Activated T-helper 17 cell treated with anti-CD3 and anti-CD28 coated beads, Interleukin-2, amount 50 U/mL, for 72 hours (primary cell): ENCODE data around the gene UBE3B. TPM values are rescaled to one million over a fixed set of nuclear protein-coding genes. Genes with fewer than 3 reads are reported as not detected.

Experiments
- ATAC-seq: fragments of 150-1000 bp; cut with Tn5 transposase; replicated peaks from 2 replicates; pipeline ENCODE4 v1.10.0; 2021; ENCODE audit warnings: mild to moderate bottlenecking, moderate library complexity
- H3K27ac Mint-ChIP-seq: one replicate; pipeline ENCODE4 v1.8.0; 2022; ENCODE audit warnings: mixed read lengths
- H3K27me3 Mint-ChIP-seq: one replicate; pipeline ENCODE4 v1.8.0; 2022; ENCODE audit warnings: mixed read lengths
- H3K36me3 Mint-ChIP-seq: one replicate; pipeline ENCODE4 v1.8.0; 2022; ENCODE audit warnings: low read depth, mild to moderate bottlenecking, mixed read lengths
- H3K4me1 Mint-ChIP-seq: one replicate; pipeline ENCODE4 v1.8.0; 2022; ENCODE audit warnings: mixed read lengths
- H3K4me3 Mint-ChIP-seq: one replicate; pipeline ENCODE4 v1.8.0; 2022; ENCODE audit warnings: mild to moderate bottlenecking, mixed read lengths
- H3K9me3 Mint-ChIP-seq: one replicate; pipeline ENCODE4 v1.8.0; 2022; ENCODE audit warnings: mixed read lengths
- total RNA-seq, 2 donors: library from RNA; stranded (reverse); gene quantifications; one replicate each; pipeline ENCODE4 v1.2.3, GENCODE V29; 2022

UBE3B gene
- total RNA-seq, 2 donors from 2014 or later = 36.4 to 42.3 TPM

DNA sequence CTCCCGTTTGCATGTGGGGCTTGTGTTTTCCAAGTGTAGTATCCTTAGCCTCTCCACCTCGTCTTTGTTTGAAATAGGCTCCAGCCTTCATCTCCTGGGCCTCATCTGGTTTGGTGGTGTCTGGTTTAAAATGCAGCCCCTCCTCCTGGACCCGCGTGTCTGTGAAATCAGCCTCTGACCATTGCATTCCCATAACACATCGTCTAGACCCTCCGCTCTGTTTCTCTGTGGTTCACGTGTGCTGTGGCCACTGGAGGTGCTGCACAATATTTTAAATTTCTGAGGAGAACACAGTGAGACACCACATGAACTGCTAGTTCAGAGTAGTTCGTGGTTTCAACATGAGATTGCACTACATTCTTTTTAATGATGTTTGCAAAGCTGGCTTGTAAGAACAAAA lies 35.6 kb downstream of the UBE3B start:
- H3K27ac Mint-ChIP-seq = no peak overlapping the region
- ATAC-seq = no peak
- H3K27me3 Mint-ChIP-seq = no peaks in the 10 kb centered on the region
- no peak overlapping the region for H3K4me3 Mint-ChIP-seq
- no peaks in the 10 kb centered on the region for H3K9me3 Mint-ChIP-seq
- peaks cover 91% of the 10 kb centered on the region for H3K36me3 Mint-ChIP-seq
- no peaks in the 10 kb centered on the region for H3K4me1 Mint-ChIP-seq

DNA sequence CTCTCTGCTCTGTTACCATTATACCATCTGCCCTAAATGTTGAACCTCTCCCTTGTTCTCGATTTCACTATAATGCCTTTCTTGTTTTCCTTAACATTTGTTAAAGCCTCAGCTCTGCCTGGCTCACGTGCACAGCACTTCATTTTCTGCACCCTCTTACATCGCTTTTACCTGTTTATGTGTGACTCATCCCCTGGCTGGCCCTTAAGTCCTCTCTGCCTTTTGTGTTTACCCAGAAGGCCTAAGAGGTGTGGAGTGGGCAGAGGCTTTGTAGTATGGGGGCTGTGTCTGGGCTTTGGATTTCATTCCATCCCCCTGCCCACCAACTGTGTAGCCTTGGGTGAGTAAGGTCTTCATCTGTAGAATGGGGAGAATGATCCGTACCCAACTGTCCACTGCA lies 36.5 kb downstream of the UBE3B start:
- no peaks in the 10 kb centered on the region for H3K4me1 Mint-ChIP-seq
- no peak overlapping the region for H3K27ac Mint-ChIP-seq
- H3K4me3 Mint-ChIP-seq = no peak overlapping the region
- no peaks in the 10 kb centered on the region for H3K27me3 Mint-ChIP-seq
- no peak for ATAC-seq
- peaks cover 92% of the 10 kb centered on the region for H3K36me3 Mint-ChIP-seq
- H3K9me3 Mint-ChIP-seq = no peaks in the 10 kb centered on the region

DNA sequence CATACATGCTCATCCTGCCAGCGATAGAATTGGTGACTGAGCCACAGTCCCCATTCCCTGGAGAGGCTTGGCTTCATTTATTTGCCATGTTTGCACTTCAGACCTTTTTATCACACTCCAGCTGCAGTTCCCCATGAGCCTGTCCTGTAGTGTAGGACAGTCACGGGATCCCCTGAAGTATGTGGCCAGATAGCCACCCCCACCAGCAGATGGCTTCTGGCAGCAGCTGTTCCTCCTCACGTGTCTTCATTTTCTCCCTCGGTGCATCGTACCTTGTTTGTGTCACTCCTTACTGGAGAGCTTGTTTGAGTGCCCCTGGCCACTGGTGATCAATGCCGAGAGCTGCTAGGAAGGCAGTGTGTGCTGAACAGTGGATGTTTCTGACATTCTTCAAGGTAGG lies 40.2 kb downstream of the UBE3B start:
- no peaks in the 10 kb centered on the region for H3K27me3 Mint-ChIP-seq
- H3K4me3 Mint-ChIP-seq = no peak overlapping the region
- ATAC-seq = no peak
- no peaks in the 10 kb centered on the region for H3K4me1 Mint-ChIP-seq
- H3K36me3 Mint-ChIP-seq = peaks cover 89% of the 10 kb centered on the region
- H3K27ac Mint-ChIP-seq = no peak overlapping the region
- no peaks in the 10 kb centered on the region for H3K9me3 Mint-ChIP-seq

DNA sequence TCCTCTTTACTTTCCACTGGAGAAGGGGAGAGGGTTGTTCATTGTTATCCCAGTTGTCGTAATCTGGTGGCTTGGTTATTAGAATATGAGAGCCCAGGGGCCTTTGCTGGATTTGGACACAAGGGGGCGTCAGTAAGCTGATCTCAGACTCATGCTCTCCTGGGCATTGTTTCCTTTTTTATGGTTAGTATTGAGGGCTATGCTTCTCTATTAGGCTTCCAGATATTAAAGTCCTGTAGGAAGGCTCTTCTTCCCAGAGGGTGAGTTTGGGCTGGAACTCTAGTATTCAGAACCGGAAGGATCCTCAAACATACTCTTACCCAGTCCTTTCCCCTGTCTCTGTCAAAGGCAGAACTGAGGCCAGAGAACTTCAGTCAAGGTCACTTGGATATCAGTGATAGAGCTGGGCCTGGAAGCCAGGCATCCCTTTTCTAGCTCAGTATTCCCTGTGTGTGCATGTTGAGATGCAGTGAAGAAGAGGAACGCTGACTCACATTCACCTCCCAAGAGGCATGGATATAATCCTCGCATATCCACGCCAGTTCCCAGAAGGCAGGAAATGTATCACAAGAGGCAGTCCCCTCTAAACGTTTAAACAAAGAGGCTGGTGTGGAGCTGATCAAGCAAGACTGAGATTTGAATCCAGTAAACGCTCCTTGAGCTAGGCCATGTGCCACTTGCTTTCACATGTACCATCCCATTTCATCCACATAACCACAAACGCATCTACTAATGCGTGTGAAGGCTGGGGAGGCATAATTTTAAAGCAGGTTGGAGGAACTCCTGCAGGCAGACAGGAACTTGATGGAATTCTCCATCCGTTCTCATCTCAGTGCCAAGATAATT lies 41.6 kb downstream of the UBE3B start:
- peaks cover 86% of the 10 kb centered on the region for H3K36me3 Mint-ChIP-seq
- no peaks in the 10 kb centered on the region for H3K27me3 Mint-ChIP-seq
- peak; percentile 40 for ATAC-seq
- no peak overlapping the region for H3K4me3 Mint-ChIP-seq
- H3K4me1 Mint-ChIP-seq = no peaks in the 10 kb centered on the region
- no peaks in the 10 kb centered on the region for H3K9me3 Mint-ChIP-seq
- no peak overlapping the region for H3K27ac Mint-ChIP-seq

DNA sequence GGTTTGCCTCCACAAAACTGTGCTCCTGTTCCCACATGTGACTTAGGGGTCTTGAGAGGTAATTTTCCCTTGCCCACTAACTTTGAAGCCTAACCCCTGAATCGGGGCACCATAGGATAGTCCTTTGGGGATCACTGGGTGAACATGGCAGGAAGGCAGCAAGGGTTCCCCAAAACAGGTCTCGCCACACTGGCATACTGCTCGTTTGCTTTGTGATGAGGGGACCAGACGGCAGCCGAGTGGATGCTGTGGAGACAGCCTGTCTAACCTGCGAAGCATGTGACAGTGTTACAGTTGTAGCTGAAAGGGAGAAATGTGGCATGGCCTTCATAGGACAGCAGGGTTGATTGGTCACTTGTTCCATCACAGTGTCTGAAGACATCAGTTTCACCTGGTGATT lies 42.4 kb downstream of the UBE3B start:
- no peaks in the 10 kb centered on the region for H3K27me3 Mint-ChIP-seq
- no peak overlapping the region for H3K4me3 Mint-ChIP-seq
- ATAC-seq = no peak
- H3K4me1 Mint-ChIP-seq = no peaks in the 10 kb centered on the region
- no peaks in the 10 kb centered on the region for H3K9me3 Mint-ChIP-seq
- H3K36me3 Mint-ChIP-seq = peaks cover 82% of the 10 kb centered on the region
- no peak overlapping the region for H3K27ac Mint-ChIP-seq

DNA sequence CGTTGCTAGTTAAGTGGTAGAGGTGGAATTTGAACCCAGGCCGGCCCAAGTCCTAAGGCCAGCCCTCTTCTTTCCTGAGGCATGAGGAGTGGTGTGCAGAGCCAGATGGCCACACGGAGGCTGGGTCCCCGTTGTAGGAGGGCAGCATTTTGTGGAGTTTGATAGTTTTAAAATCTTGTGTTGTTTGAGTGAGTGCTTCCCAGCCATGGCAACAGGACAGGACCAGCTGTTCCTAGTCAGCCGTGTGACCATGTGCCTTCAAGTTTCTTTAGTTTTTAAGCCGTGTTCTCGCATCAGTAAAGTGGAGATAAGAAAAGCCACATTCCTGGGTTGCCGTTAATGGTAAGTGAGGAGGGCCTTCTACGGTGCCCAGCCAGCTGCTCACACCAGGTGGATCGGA lies 44.4 kb downstream of the UBE3B start:
- H3K4me3 Mint-ChIP-seq = no peak overlapping the region
- no peaks in the 10 kb centered on the region for H3K4me1 Mint-ChIP-seq
- H3K27ac Mint-ChIP-seq = no peak overlapping the region
- peaks cover 85% of the 10 kb centered on the region for H3K36me3 Mint-ChIP-seq
- H3K27me3 Mint-ChIP-seq = no peaks in the 10 kb centered on the region
- no peak for ATAC-seq
- H3K9me3 Mint-ChIP-seq = no peaks in the 10 kb centered on the region

DNA sequence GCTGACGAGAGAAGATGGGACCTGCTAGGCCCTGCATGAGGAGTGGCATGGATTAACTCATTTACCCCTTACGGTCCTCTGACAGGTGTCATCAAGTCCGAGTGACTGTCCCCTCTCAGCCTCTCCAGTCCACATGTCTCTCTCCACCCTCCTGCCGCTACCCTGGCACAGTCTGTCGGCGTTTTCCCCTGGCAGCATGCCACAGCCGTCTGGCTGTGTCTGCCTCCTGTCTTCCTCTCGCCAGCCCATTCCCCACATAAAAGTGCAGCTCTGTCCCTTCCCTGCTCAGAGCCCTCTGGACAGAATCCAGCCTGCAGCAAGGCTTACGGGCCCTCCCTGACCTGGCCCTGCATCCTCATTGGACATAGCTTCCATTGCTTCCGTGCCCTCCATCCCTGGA lies 45.6 kb downstream of the UBE3B start:
- no peak for ATAC-seq
- Mint-ChIP-seq H3K4me3 (no peak overlapping the region), H3K27me3 (no peaks in the 10 kb centered on the region), H3K27ac (peak overlapping the region; percentile 71), H3K9me3 (no peaks in the 10 kb centered on the region), H3K4me1 (no peaks in the 10 kb centered on the region), H3K36me3 (peaks cover 85% of the 10 kb centered on the region)

DNA sequence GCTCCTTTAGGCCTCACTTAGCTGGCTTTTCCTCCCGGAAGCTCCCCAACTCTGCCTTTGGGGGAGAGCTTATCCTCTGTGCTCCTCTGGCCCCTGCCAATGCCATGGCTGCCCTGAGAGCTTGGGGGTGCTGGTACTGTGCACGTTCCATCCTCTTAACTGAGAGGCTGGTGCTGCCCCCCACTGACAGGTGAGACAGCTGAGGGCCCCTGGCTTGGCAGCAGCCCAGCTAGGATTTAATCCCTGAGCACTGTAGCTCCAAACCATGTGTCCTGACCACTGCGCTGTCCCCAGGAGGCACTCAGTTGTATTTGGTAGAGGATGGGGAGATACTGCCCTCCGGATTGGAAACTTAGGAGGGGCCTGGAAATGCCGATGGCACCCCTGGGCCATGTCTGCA lies 46.1 kb downstream of the UBE3B start:
- Mint-ChIP-seq H3K4me3 (no peak overlapping the region), H3K27ac (peak overlapping the region; percentile 71), H3K27me3 (no peaks in the 10 kb centered on the region), H3K9me3 (no peaks in the 10 kb centered on the region), H3K4me1 (no peaks in the 10 kb centered on the region), H3K36me3 (peaks cover 85% of the 10 kb centered on the region)
- no peak for ATAC-seq

DNA sequence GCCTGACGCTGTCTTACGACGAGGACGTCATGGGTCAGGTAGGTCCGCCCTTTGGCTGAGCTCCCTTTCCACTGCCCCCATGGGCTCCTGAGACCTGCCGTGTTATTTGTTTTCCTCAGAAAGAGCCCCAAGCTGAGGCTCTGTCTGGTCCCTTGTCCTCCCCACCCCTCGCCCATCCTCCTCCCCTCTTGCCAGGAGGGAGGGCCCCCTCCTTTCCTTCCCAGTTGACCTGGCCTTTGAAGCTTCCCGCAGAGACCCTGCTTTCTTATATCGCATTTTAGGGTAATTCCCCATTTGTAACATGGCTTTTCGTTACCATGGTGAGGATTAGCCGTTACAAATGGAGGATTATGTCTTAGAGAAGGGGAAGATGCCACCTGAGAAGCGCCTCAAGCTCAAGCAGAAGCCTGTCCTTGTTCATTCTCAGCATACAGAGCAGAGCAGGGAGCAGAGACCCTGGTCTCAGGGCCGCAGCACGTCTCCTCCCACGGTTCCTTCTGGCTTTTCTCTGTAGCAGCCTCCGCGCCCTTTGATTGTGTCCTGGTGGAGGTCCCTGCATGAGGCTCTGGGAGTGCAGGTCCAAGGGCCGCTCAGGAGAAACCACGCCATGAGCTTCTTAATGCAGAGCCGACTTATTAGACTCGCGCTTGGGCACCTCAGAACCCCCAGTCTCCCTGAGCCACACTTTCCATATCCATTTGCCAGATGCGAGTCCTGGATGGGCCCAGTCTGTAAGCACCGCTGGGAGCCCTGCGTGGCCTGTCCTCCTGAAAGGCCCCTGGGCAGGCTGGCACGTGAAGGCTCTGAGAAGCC lies 47.2 kb downstream of the UBE3B start:
- no peak for ATAC-seq
- H3K27me3 Mint-ChIP-seq = no peaks in the 10 kb centered on the region

DNA sequence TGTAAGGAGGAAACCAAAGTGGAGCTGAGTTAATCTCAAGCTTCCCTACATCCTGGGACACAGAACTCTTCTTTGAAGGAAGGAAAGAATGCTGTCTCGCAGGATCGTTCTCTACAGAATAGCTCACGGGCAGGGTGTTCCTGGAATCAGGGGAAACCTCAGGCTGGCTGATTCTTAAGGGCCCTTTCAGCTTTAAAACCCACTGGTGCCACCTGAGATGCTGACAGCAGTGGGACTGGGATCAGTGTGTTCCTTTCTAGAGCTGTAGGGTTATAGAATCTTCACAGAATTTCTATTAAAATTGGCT lies 47.8 kb downstream of the UBE3B start:
- Mint-ChIP-seq H3K27ac (no peak overlapping the region), H3K27me3 (no peaks in the 10 kb centered on the region), H3K4me3 (no peak overlapping the region), H3K4me1 (no peaks in the 10 kb centered on the region), H3K36me3 (peaks cover 82% of the 10 kb centered on the region), H3K9me3 (no peaks in the 10 kb centered on the region)
- no peak for ATAC-seq

More for the DNA sequence above, 47.2 kb downstream of the UBE3B start:
- no peak overlapping the region for H3K4me3 Mint-ChIP-seq
- H3K36me3 Mint-ChIP-seq = peaks cover 82% of the 10 kb centered on the region
- H3K9me3 Mint-ChIP-seq = no peaks in the 10 kb centered on the region
- no peaks in the 10 kb centered on the region for H3K4me1 Mint-ChIP-seq
- no peak overlapping the region for H3K27ac Mint-ChIP-seq

DNA sequence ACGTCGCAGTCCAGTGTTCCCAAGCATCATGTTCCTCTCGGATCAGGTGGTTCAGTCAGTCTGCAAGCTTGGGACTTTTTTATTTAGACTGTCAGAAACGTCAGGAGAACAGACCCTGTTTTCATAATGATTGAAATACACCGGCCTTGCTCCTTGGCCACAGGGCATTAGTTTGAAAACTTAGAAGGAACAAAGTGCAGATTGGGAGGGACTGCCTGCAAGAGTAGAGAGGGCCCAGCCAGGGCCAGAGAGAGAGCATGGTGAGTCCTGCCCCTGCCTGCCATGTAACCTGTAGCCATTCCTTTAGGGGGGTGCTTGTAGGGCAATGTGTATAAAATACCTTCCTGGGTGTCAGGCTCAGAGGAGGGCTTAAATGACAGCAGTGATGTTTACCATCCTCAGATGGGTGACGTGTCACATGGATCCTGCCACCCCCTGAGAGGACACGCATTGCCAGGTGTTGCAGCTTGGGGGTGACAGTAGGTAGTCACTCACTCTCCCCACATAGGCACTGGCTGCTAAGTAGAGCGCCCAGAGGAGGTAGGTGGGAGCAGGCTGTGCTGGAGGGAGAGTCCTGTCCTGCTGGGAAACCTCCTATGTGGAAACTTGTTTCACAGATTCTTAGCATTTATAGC lies 50.2 kb downstream of the UBE3B start:
- Mint-ChIP-seq H3K4me1 (no peaks in the 10 kb centered on the region), H3K4me3 (no peak overlapping the region), H3K27ac (no peak overlapping the region), H3K36me3 (peaks cover 78% of the 10 kb centered on the region), H3K27me3 (no peaks in the 10 kb centered on the region), H3K9me3 (no peaks in the 10 kb centered on the region)
- ATAC-seq = no peak

DNA sequence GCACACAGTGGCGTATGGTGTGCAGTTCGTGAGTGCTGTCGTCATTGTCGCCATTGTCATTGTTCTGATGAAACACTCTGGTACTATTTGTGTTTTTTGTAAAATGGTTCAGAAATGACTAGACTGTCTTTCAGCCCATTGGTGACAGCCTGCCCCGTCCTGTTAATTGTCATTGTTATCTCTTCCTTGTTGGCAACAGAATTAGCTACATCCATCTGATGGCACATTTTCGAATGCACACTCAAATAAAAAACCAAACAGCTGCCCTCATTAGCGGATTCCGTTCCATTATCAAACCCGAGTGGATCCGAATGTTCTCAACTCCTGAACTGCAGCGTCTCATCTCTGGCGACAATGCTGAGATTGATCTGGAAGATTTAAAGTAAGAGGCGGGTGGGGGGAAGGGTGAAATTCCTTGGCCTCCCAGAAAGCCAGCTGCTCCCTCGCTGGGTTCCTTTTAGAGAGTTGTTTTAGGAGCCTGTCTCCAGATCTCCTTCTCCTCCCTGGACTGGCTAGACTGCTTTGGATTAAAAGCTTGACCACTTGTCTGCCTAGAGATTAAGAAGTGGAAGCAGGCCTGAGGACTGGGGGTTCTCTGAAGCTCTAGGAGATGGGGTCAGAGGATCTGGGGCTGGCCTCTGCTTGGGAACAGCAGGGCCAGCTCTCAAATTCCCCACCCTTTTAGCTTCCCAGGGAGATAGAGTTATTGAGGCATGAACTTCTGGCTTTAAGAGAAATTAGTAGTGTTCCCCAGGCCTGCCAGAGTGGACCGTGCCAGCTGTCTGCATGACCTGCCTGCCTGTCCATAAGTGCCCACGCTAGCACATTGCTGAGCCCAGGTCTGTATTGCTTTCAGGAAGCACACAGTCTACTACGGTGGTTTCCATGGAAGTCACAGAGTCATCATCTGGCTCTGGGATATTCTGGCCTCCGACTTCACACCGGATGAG lies 52.5 kb downstream of the UBE3B start:
- H3K4me1 Mint-ChIP-seq = no peaks in the 10 kb centered on the region
- no peak overlapping the region for H3K27ac Mint-ChIP-seq
- H3K36me3 Mint-ChIP-seq = peaks cover 71% of the 10 kb centered on the region
- no peaks in the 10 kb centered on the region for H3K9me3 Mint-ChIP-seq
- no peak for ATAC-seq
- no peaks in the 10 kb centered on the region for H3K27me3 Mint-ChIP-seq
- no peak overlapping the region for H3K4me3 Mint-ChIP-seq

DNA sequence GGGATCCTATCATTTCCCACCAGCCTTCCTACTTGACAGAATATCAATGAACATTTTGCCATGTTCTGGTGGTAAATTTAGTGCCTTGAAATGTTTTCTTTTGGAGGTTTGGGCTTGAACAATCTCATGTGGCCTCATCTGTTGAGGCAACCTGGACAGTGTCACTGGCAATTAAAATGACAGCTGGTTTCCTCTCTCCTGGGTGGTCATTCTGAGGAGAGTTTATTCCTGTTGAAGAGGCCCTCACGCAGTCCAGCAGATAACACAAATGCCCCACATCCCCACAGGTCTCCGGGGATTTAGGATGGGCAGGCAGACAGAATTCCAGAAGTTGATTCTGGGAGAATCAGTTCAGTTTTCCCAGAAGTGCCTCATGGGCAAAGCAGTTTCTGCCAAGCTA lies 54.0 kb downstream of the UBE3B start:
- Mint-ChIP-seq H3K4me1 (no peaks in the 10 kb centered on the region), H3K27me3 (no peaks in the 10 kb centered on the region), H3K9me3 (no peaks in the 10 kb centered on the region), H3K36me3 (peaks cover 59% of the 10 kb centered on the region), H3K4me3 (no peak overlapping the region), H3K27ac (no peak overlapping the region)
- ATAC-seq = no peak
